Measurements from ENCODE around the gene PPP6R2.
"Not testable (repeated sequence)": the region's sequence is repeated elsewhere in the genome, so short reads cannot be mapped to it uniquely, and the experiment has no call there.

The PPP6R2 gene

DNA sequence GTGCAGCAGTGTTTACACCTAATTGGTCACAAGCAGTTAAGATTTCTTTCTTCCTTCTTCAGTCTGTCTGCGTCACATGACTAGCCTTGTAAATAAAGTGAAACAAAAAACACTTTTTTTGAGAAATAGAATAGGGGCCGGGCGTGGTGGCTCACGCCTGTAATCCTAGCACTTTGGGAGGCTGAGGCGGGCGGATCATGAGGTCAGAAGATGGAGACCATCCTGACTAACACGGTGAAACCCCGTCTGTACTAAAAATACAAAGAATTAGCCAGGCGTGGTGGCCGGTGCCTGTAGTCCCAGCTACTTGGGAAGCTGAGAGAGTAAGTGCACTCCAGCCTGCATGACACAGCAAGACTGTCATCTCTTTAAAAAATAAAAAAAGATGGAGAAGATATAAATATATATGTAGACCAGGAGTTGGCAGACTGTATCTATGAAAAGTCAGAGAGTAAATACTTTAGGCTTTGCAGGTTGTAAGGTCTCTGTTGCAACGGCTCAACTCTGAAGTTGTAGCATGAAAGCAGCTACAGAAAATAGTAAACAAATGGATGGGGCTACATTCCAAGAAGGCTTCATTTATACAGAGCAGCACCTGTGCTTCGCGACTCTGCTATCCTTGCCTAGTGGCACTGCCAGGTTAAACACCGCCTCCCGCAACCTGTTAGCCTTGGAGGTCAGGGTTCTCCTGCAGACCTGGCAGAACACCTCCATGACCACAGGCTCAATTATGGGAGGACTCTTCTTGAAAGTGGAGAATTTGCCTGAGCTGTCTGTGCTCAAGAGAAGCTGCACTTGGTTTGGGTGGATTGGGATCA, 55.9 kb downstream of the PPP6R2 start:
- no peaks in the 10 kb centered on the region for H3K4me1 ChIP-seq (ENCODE audit: control insufficient read depth, insufficient read depth, low read length)
- no peak overlapping the region for H3K4me3 ChIP-seq (ENCODE audit: low read length)
- H3K4me2 ChIP-seq (ENCODE audit: low read length), result no peak overlapping the region
- peaks cover 31% of the 10 kb centered on the region for H3K36me3 ChIP-seq (ENCODE audit: insufficient read depth, low read length)
- H3K9me3 ChIP-seq (replicated peaks; ENCODE audit: low read length), result no peaks in the 10 kb centered on the region
- no peaks in the 10 kb centered on the region for H3K27me3 ChIP-seq (ENCODE audit: control insufficient read depth, insufficient read depth, low read length)
- H3K9ac ChIP-seq (ENCODE audit: low read depth, low read length), result no peak overlapping the region

DNA sequence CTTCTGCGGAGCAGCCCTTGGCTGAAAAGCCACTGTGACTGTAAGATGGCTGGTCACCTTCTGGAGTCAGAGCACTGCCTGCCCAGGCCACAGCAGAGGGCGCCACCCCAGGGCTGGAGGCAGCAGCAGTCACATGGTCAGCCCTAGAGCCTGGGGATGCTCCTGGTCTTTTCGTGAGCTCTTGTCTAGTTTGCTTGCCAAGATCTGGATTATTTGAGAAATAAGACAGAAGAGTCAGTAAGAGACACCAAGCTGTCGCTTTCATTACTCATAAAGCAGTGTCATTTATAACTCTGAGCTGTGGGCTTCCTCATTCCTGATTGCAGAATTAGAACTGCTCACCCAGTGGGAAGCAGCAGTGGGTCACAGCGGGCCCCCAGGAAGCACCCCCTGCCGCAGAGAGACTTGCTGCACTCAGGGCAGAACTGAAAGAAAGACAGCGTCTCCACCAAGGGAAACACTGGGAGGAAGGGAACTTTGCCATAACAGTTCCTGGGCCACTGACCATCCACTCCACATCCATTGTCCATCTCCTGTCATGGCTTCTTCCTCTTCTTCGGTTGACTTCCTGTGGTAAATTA, 56.7 kb downstream of the PPP6R2 start:
- no peaks in the 10 kb centered on the region for H3K27me3 ChIP-seq (ENCODE audit: control insufficient read depth, insufficient read depth, low read length)
- H3K36me3 ChIP-seq (ENCODE audit: insufficient read depth, low read length), result peaks cover 32% of the 10 kb centered on the region
- H3K4me2 ChIP-seq (ENCODE audit: low read length), result no peak overlapping the region
- no peak overlapping the region for H3K9ac ChIP-seq (ENCODE audit: low read depth, low read length)
- no peaks in the 10 kb centered on the region for H3K9me3 ChIP-seq (replicated peaks; ENCODE audit: low read length)
- H3K4me3 ChIP-seq (ENCODE audit: low read length), result no peak overlapping the region
- no peaks in the 10 kb centered on the region for H3K4me1 ChIP-seq (ENCODE audit: control insufficient read depth, insufficient read depth, low read length)

DNA sequence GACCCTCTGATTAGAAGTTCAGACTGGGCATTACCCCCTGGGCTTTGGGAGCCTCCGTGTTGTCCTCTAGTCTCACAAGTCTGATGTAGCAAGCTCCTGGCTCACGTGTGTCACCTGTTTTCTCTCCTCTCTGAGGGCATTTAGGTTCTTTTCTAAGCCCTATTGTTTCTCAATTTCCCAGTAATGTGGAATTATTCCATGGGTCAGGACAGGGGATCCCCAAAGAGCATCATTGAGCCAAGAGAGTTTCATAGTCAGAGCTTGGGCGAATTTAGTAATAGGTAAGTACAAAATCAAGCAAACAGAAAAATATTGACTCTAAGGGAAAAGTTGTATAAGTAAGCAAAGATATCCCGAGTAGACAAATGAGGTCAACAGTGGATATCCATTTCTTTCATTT, 57.3 kb downstream of the PPP6R2 start:
- Histone ChIP-seq H3K9ac (ENCODE audit: low read depth, low read length) (no peak overlapping the region), H3K27me3 (ENCODE audit: control insufficient read depth, insufficient read depth, low read length) (no peaks in the 10 kb centered on the region), H3K4me3 (ENCODE audit: low read length) (no peak overlapping the region), H3K4me1 (ENCODE audit: control insufficient read depth, insufficient read depth, low read length) (no peaks in the 10 kb centered on the region), H3K4me2 (ENCODE audit: low read length) (no peak overlapping the region), H3K36me3 (ENCODE audit: insufficient read depth, low read length) (peaks cover 27% of the 10 kb centered on the region), H3K9me3 (replicated peaks; ENCODE audit: low read length) (no peaks in the 10 kb centered on the region)

GRCh38 chr22:50400931-50401330, 57.8 kb downstream of the PPP6R2 start:
- H3K9ac ChIP-seq (ENCODE audit: low read depth, low read length), result no peak overlapping the region
- no peak overlapping the region for H3K4me3 ChIP-seq (ENCODE audit: low read length)
- H3K27me3 ChIP-seq (ENCODE audit: control insufficient read depth, insufficient read depth, low read length), result no peaks in the 10 kb centered on the region
- H3K9me3 ChIP-seq (replicated peaks; ENCODE audit: low read length), result no peaks in the 10 kb centered on the region
- no peak overlapping the region for H3K4me2 ChIP-seq (ENCODE audit: low read length)
- peaks cover 27% of the 10 kb centered on the region for H3K36me3 ChIP-seq (ENCODE audit: insufficient read depth, low read length)
- no peaks in the 10 kb centered on the region for H3K4me1 ChIP-seq (ENCODE audit: control insufficient read depth, insufficient read depth, low read length)

GRCh38 chr22:50401907-50402306, 58.8 kb downstream of the PPP6R2 start:
- H3K4me2 ChIP-seq (ENCODE audit: low read length), result no peak overlapping the region
- H3K4me3 ChIP-seq (ENCODE audit: low read length), result no peak overlapping the region
- H3K36me3 ChIP-seq (ENCODE audit: insufficient read depth, low read length), result peaks cover 33% of the 10 kb centered on the region
- no peaks in the 10 kb centered on the region for H3K27me3 ChIP-seq (ENCODE audit: control insufficient read depth, insufficient read depth, low read length)
- H3K4me1 ChIP-seq (ENCODE audit: control insufficient read depth, insufficient read depth, low read length), result no peaks in the 10 kb centered on the region
- H3K9ac ChIP-seq (ENCODE audit: low read depth, low read length), result no peak overlapping the region
- H3K9me3 ChIP-seq (replicated peaks; ENCODE audit: low read length), result no peaks in the 10 kb centered on the region

- Histone ChIP-seq H3K9me3 (replicated peaks; ENCODE audit: low read length) (no peaks in the 10 kb centered on the region), H3K4me2 (ENCODE audit: low read length) (no peak overlapping the region), H3K9ac (ENCODE audit: low read depth, low read length) (no peak overlapping the region), H3K27me3 (ENCODE audit: control insufficient read depth, insufficient read depth, low read length) (no peaks in the 10 kb centered on the region), H3K4me1 (ENCODE audit: control insufficient read depth, insufficient read depth, low read length) (no peaks in the 10 kb centered on the region), H3K4me3 (ENCODE audit: low read length) (no peak overlapping the region), H3K36me3 (ENCODE audit: insufficient read depth, low read length) (peaks cover 42% of the 10 kb centered on the region)
Observed at GRCh38 chr22:50403701-50404101, 60.6 kb downstream of the PPP6R2 start.

- Histone ChIP-seq H3K4me1 (ENCODE audit: control insufficient read depth, insufficient read depth, low read length) (no peaks in the 10 kb centered on the region), H3K27me3 (ENCODE audit: control insufficient read depth, insufficient read depth, low read length) (no peaks in the 10 kb centered on the region), H3K4me3 (ENCODE audit: low read length) (no peak overlapping the region), H3K9me3 (replicated peaks; ENCODE audit: low read length) (no peaks in the 10 kb centered on the region), H3K4me2 (ENCODE audit: low read length) (no peak overlapping the region), H3K36me3 (ENCODE audit: insufficient read depth, low read length) (peaks cover 30% of the 10 kb centered on the region), H3K9ac (ENCODE audit: low read depth, low read length) (no peak overlapping the region)
Observed at GRCh38 chr22:50406416-50407170, 63.5 kb downstream of the PPP6R2 start.

DNA sequence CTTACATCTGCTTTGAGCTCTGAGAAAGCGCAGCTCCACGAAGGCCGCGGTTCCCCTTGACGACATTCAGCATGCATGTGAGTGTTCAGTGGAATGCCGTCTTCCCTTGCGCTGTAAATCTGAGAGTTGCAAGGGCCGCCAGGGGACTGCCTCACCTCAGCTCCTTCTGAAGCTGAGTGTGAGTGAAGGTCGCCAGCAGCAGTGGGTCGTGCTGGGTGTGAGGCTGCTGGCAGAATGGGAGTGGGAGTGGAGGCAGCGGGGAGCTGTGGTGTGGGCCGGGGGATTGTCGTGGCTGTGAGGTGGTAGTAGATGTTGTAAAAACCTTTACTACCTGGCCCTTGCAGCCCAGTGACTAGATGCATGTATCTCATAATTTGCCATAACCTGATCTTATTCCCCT, 65.2 kb downstream of the PPP6R2 start:
- Histone ChIP-seq H3K27me3 (ENCODE audit: control insufficient read depth, insufficient read depth, low read length) (no peaks in the 10 kb centered on the region), H3K4me2 (ENCODE audit: low read length) (no peak overlapping the region), H3K9me3 (replicated peaks; ENCODE audit: low read length) (no peaks in the 10 kb centered on the region), H3K4me3 (ENCODE audit: low read length) (no peak overlapping the region), H3K9ac (ENCODE audit: low read depth, low read length) (no peak overlapping the region), H3K4me1 (ENCODE audit: control insufficient read depth, insufficient read depth, low read length) (no peaks in the 10 kb centered on the region), H3K36me3 (ENCODE audit: insufficient read depth, low read length) (peaks cover 26% of the 10 kb centered on the region)

DNA sequence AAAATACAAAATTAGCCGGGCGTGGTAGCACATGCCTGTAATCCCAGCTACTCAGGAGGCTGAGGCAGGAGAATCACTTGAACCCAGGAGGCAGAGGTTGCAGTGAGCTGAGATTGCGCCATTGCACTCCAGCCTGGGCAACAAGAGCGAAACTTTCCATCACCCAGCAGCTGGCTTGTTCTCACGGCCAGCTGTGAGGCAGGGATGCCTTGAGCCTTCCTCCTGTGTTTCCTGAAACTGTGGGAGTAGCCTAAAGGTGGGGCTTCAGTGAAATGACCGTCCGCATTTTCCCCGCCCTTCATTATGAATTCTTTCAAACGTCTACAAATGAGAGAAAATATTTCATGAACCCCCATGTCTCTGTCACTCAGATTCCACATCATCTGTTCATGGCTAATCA, 65.8 kb downstream of the PPP6R2 start:
- not testable (repeated sequence) for H3K9ac ChIP-seq (ENCODE audit: low read depth, low read length); H3K4me1 ChIP-seq (ENCODE audit: control insufficient read depth, insufficient read depth, low read length); H3K27me3 ChIP-seq (ENCODE audit: control insufficient read depth, insufficient read depth, low read length); H3K4me2 ChIP-seq (ENCODE audit: low read length); H3K4me3 ChIP-seq (ENCODE audit: low read length); H3K9me3 ChIP-seq (replicated peaks; ENCODE audit: low read length)
- H3K36me3 ChIP-seq (ENCODE audit: insufficient read depth, low read length), result peaks cover 21% of the 10 kb centered on the region

DNA sequence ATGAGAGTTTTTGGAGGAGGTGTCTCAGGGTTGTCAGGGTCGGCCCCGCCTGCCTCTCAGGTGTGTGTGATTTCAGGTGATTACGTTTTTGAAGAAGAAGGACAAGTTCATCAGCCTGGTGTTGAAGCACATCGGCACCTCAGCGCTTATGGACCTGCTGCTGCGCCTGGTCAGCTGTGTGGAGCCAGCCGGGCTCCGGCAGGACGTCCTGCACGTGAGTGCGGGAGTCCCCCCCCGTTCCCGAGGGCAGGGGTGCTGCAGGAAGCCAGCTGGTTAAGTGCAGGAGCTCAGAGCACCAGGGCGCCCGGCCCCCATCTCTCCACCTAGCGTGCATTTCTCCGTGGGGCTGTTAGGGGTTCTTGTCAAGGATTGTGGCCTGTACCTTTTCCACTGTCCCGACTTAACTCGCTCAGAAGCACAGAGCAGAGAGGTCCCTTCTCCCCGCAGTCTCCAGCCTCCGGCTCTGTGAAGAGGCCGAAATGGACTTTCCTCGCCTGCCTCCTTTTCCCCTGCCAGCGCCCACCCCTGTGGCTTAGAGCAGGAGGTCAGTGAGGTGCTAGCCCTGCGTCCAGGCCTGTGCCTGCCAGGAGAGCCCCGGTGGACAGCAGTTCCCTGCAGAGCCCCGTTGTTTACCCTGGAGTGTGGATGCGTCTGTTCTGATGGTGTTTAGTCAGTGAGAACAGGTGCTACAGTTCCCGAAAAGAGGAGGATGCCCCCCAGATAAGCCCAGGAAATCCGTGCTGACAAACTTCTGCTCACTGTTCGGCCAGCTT, 71.5 kb downstream of the PPP6R2 start:
- H3K9me3 ChIP-seq (replicated peaks; ENCODE audit: low read length), result no peaks in the 10 kb centered on the region
- H3K9ac ChIP-seq (ENCODE audit: low read depth, low read length), result no peak overlapping the region
- peaks cover 55% of the 10 kb centered on the region for H3K36me3 ChIP-seq (ENCODE audit: insufficient read depth, low read length)
- H3K27me3 ChIP-seq (ENCODE audit: control insufficient read depth, insufficient read depth, low read length), result no peaks in the 10 kb centered on the region
- H3K4me1 ChIP-seq (ENCODE audit: control insufficient read depth, insufficient read depth, low read length), result no peaks in the 10 kb centered on the region
- H3K4me3 ChIP-seq (ENCODE audit: low read length), result no peak overlapping the region
- H3K4me2 ChIP-seq (ENCODE audit: low read length), result no peak overlapping the region

- H3K9me3 ChIP-seq (replicated peaks; ENCODE audit: low read length), result no peaks in the 10 kb centered on the region
- H3K4me2 ChIP-seq (ENCODE audit: low read length), result no peak overlapping the region
- no peaks in the 10 kb centered on the region for H3K27me3 ChIP-seq (ENCODE audit: control insufficient read depth, insufficient read depth, low read length)
- peaks cover 59% of the 10 kb centered on the region for H3K36me3 ChIP-seq (ENCODE audit: insufficient read depth, low read length)
- no peak overlapping the region for H3K9ac ChIP-seq (ENCODE audit: low read depth, low read length)
- no peak overlapping the region for H3K4me3 ChIP-seq (ENCODE audit: low read length)
- H3K4me1 ChIP-seq (ENCODE audit: control insufficient read depth, insufficient read depth, low read length), result no peaks in the 10 kb centered on the region
Observed at GRCh38 chr22:50415426-50415825, 72.3 kb downstream of the PPP6R2 start.

Data from skeletal muscle satellite cell (primary cell).